ENCODE results near the gene PAXX. TPM values are rescaled to one million over a fixed set of nuclear protein-coding genes. Genes with fewer than 3 reads are reported as not detected.
A peak's percentile ranks its signal among the peaks of the same experiment; 100 is the strongest.
"Not testable (repeated sequence)": the region's sequence is repeated elsewhere in the genome, so short reads cannot be mapped to it uniquely, and the experiment has no call there.

Gene PAXX
- total and polyA plus RNA-seq, 2 donors (not counting 1 experiment from before 2014, with no cell fraction given): 74.8 to 167 TPM

DNA sequence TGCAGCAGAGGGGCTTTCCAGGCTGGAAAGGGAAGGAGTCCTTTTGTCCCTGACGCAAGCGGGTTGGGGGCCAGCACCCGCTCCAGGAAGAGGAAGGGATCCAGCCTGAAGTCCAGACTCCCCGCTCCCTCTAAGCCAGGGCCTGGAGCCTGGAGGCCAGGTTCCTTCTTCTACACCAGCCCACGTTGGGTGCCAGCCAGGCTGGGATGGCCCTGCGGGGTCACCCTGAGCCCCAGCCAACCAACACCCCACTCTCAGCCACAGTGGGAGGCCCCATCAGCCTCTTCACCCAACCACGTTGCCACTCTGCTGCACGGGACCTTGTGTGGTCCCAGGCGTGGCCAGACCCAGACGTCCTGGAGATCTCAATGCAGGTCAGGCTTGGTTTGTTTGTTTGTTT lies 40.6 kb downstream of the PAXX start:
- ATAC-seq (ENCODE audit: low read depth): peak; percentile 15
- Histone ChIP-seq H3K4me1 (ENCODE audit: control insufficient read depth in 2 of 2, insufficient read depth in 2 of 2, low read length in 2 of 2) (peaks cover 64 to 71% of the 10 kb centered on the region in 2 donors), H3K36me3 (replicated peaks in 1 of 2; ENCODE audit: control extremely low read depth in 1 of 2, control insufficient read depth in 1 of 2, extremely low read depth in 1 of 2, insufficient read depth in 2 of 2, low read length in 1 of 2) (no peaks in the 10 kb centered on the region), H3K4me2 (replicated peaks; ENCODE audit: low read depth, low read length, poor library complexity, severe bottlenecking) (peak overlapping the region; percentile 100), H3K27ac (ENCODE audit: low read length in 2 of 2) (peak overlapping the region; percentile 46 to 55), H3K79me2 (ENCODE audit: control insufficient read depth, insufficient read depth, low read length) (peaks cover 12% of the 10 kb centered on the region), H3K9me3 (ENCODE audit: control extremely low read depth in 1 of 3, control insufficient read depth in 2 of 3, insufficient read depth in 1 of 3, low read length in 2 of 3) (peaks cover 0 to 11% (median 0%) of the 10 kb centered on the region in 3 donors), H3K9ac (ENCODE audit: low read length) (peak overlapping the region; percentile 70), H3K4me3 (ENCODE audit: control extremely low read depth in 1 of 5, extremely low read depth in 1 of 5, insufficient read depth in 1 of 5, low read depth in 2 of 5, low read length in 4 of 5) (peak overlapping the region; percentile 13 to 77 (median 64)), H3K27me3 (replicated peaks in 1 of 4; ENCODE audit: control extremely low read depth in 1 of 4, control insufficient read depth in 3 of 4, insufficient read depth in 4 of 4, low read length in 3 of 4) (peaks cover 0 to 6% (median 0%) of the 10 kb centered on the region in 4 experiments), H2AFZ (ENCODE audit: insufficient read depth, low read depth, low read length, poor library complexity, severe bottlenecking) (peak overlapping the region; percentile 9), H4K20me1 (ENCODE audit: control insufficient read depth, insufficient read depth, low read length, poor library complexity, severe bottlenecking) (peaks cover 7% of the 10 kb centered on the region)
- Mint-ChIP-seq H3K27me3 (no peaks in the 10 kb centered on the region), H3K27ac (peak overlapping the region; percentile 95), H3K4me3 (peak overlapping the region; percentile 89), H3K9me3 (ENCODE audit: insufficient read depth) (no peaks in the 10 kb centered on the region), H3K4me1 (peaks cover 60% of the 10 kb centered on the region)
- DNase-seq: peak; percentile 62
- WGBS (ENCODE audit: insufficient coverage): 41% methylated on average over 8 of the region's 10 CpGs
- intact Hi-C loops (cut with micrococcal nuclease): loop anchor here (2.0 to 5.0 kb wide), 2 partner anchors 39 to 184 kb away; partner anchors contain the start of genes PHPT1 and SAPCD2
- no peak for TF ChIP-seq EZH2 (IDR thresholded peaks at IDR 0.05; ENCODE audit: borderline replicate concordance, insufficient read depth, low read depth, low read length, poor library complexity, severe bottlenecking)
- TF ChIP-seq, protein P1, sequence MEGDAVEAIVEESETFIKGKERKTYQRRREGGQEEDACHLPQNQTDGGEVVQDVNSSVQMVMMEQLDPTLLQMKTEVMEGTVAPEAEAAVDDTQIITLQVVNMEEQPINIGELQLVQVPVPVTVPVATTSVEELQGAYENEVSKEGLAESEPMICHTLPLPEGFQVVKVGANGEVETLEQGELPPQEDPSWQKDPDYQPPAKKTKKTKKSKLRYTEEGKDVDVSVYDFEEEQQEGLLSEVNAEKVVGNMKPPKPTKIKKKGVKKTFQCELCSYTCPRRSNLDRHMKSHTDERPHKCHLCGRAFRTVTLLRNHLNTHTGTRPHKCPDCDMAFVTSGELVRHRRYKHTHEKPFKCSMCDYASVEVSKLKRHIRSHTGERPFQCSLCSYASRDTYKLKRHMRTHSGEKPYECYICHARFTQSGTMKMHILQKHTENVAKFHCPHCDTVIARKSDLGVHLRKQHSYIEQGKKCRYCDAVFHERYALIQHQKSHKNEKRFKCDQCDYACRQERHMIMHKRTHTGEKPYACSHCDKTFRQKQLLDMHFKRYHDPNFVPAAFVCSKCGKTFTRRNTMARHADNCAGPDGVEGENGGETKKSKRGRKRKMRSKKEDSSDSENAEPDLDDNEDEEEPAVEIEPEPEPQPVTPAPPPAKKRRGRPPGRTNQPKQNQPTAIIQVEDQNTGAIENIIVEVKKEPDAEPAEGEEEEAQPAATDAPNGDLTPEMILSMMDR (IDR thresholded peaks at IDR 0.05): no peak
- ChIA-PET CTCF (interaction anchor here (0.9 to 4.4 kb wide), 10 partner anchors 14 to 272 kb away, joined by 3 to 49 read pairs (median 5); partner anchors contain the start of genes AJM1, NPDC1 and TMEM141), POLR2A (interaction anchor here (1.4 to 1.6 kb wide), 3 partner anchors 11 to 40 kb away, joined by 3 to 9 read pairs (median 3); partner anchors contain the start of gene PAXX)

DNA sequence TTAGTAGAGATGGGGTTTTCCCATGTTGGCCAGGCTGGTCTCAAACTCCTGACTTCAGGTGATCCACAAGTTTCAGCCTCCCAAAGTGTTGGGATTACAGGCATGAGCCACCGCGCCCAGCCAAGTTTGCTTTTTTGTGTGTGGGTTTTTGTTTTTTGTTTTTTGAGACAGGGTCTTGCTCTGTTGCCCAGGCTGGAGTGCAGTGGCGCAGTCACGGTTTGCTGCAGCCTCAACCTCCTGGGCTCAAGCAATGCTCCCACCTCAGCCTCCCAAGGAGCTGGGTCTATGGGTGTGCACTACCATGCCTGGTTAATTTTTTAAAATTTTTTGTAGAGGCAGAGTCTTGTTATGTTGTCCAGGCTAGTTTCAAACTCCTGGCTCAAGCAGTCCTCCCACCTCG lies 41.3 kb downstream of the PAXX start:
- not testable (repeated sequence) for H3K27me3 ChIP-seq (replicated peaks in 1 of 4; ENCODE audit: control extremely low read depth in 1 of 4, control insufficient read depth in 3 of 4, insufficient read depth in 4 of 4, low read length in 3 of 4); ATAC-seq (ENCODE audit: low read depth); H3K27ac ChIP-seq (ENCODE audit: low read length in 2 of 2); H3K9me3 Mint-ChIP-seq (ENCODE audit: insufficient read depth); DNase-seq; H3K27me3 Mint-ChIP-seq; H4K20me1 ChIP-seq (ENCODE audit: control insufficient read depth, insufficient read depth, low read length, poor library complexity, severe bottlenecking); H3K36me3 ChIP-seq (replicated peaks in 1 of 2; ENCODE audit: control extremely low read depth in 1 of 2, control insufficient read depth in 1 of 2, extremely low read depth in 1 of 2, insufficient read depth in 2 of 2, low read length in 1 of 2); H2AFZ ChIP-seq (ENCODE audit: insufficient read depth, low read depth, low read length, poor library complexity, severe bottlenecking)
- Histone ChIP-seq H3K79me2 (ENCODE audit: control insufficient read depth, insufficient read depth, low read length) (peaks cover 12% of the 10 kb centered on the region), H3K4me3 (ENCODE audit: control extremely low read depth in 1 of 5, extremely low read depth in 1 of 5, insufficient read depth in 1 of 5, low read depth in 2 of 5, low read length in 4 of 5) (peak overlapping the region in 4 of 5 experiments; percentile 25 to 77 (median 54)), H3K9me3 (ENCODE audit: control extremely low read depth in 1 of 3, control insufficient read depth in 2 of 3, insufficient read depth in 1 of 3, low read length in 2 of 3) (peaks cover 0 to 11% (median 0%) of the 10 kb centered on the region in 3 donors), H3K9ac (ENCODE audit: low read length) (peak overlapping the region; percentile 70), H3K4me1 (ENCODE audit: control insufficient read depth in 2 of 2, insufficient read depth in 2 of 2, low read length in 2 of 2) (peaks cover 64 to 70% of the 10 kb centered on the region in 2 donors), H3K4me2 (replicated peaks; ENCODE audit: low read depth, low read length, poor library complexity, severe bottlenecking) (peak overlapping the region; percentile 100)
- peaks cover 60% of the 10 kb centered on the region for H3K4me1 Mint-ChIP-seq
- peak overlapping the region; percentile 95 for H3K27ac Mint-ChIP-seq
- POLR2A ChIA-PET: interaction anchor here (1.1 to 1.4 kb wide), 2 partner anchors 13 to 45 kb away, joined by 3 read pairs; no protein-coding TSS in a partner anchor
- 39% methylated on average over 3 of the region's 5 CpGs for whole genome bisulfite sequencing (ENCODE audit: insufficient coverage)
- intact Hi-C loops (cut with micrococcal nuclease): loop anchor here (2.0 to 5.0 kb wide), 2 partner anchors 39 to 185 kb away; partner anchors contain the start of genes PHPT1 and SAPCD2
- H3K4me3 Mint-ChIP-seq: peak overlapping the region; percentile 89
- CTCF ChIA-PET: interaction anchor here (0.6 to 3.9 kb wide), 6 partner anchors 30 to 244 kb away, joined by 3 to 106 read pairs (median 14); partner anchors contain the start of genes AJM1 and TMEM141
